Type B pancreatic cell (in vitro differentiated cells): ENCODE results near the gene MCRIP2. TPM values are rescaled to one million over a fixed set of nuclear protein-coding genes. Genes with fewer than 3 reads are reported as not detected.

Source experiments
- DNase-seq: peaks from one replicate; pipeline ENCODE4 v3.0.0; 2021; ENCODE audit warnings: mixed read lengths; ENCODE audit not compliant: unreplicated experiment; ENCODE audit errors: extremely low spot score
- H3K27ac Mint-ChIP-seq: 2 replicates; pipeline ENCODE4 v1.8.0; 2021; ENCODE audit warnings: mild to moderate bottlenecking, mixed read lengths
- H3K27me3 Mint-ChIP-seq: 2 replicates; pipeline ENCODE4 v1.8.0; 2021; ENCODE audit warnings: mixed read lengths
- H3K36me3 Mint-ChIP-seq: 2 replicates; pipeline ENCODE4 v1.8.0; 2021; ENCODE audit warnings: mixed read lengths
- H3K4me1 Mint-ChIP-seq: one replicate; pipeline ENCODE4 v1.8.0; 2021; ENCODE audit warnings: mixed read lengths; ENCODE audit not compliant: unreplicated experiment
- H3K4me3 Mint-ChIP-seq: 2 replicates; pipeline ENCODE4 v1.8.0; 2021; ENCODE audit warnings: mild to moderate bottlenecking, mixed read lengths
- H3K9me3 Mint-ChIP-seq: 2 replicates; pipeline ENCODE4 v1.8.0; 2021; ENCODE audit warnings: mixed read lengths
- CTCF ChIP-seq: fragments of 200-600 bp; sonication (generic); conservative IDR thresholded peaks from 2 replicates; pipeline ENCODE4 v1.5.0; 2021; ENCODE audit warnings: antibody characterized with exemption, mild to moderate bottlenecking
- total RNA-seq: library from RNA; stranded (reverse); gene quantifications from 2 replicates; pipeline ENCODE4 v1.2.1, GENCODE V29; 2021; ENCODE audit warnings: low replicate concordance

MCRIP2 gene
- total RNA-seq, 1 donor from 2014 or later: 36.8 TPM

DNA sequence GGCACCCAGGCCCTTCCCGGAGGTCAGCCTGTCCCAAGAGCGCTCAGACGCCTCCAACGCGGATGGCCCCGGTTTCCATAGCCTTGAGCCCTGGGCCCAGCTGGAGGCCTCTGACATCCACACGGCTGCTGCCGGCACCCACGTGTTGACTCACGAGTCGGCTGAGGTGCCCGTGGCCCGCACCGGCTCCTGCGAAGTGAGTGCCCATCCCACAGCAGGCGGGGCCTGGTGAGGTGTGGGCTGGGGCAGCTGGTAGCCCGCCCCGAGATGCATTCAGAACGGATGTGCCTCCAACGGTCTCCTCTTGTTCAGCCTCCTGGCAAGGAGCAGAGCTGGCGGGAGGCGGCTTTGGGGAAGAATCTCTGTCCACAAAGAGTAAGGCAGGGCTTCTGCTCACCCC lies 10.2 kb downstream of the MCRIP2 start:
- no peaks in the 10 kb centered on the region for H3K4me1 Mint-ChIP-seq

GRCh38 chr16:652454-653305 lies 11.1 kb downstream of the MCRIP2 start:
- no peak for TF ChIP-seq CTCF
- Mint-ChIP-seq H3K27ac (no peak overlapping the region), H3K27me3 (no peaks in the 10 kb centered on the region), H3K9me3 (no peaks in the 10 kb centered on the region), H3K36me3 (no peaks in the 10 kb centered on the region), H3K4me1 (no peaks in the 10 kb centered on the region), H3K4me3 (peak overlapping the region; percentile 68)
- DNase-seq: no peak

More for the DNA sequence above, 10.2 kb downstream of the MCRIP2 start:
- Mint-ChIP-seq H3K27me3 (no peaks in the 10 kb centered on the region), H3K36me3 (no peaks in the 10 kb centered on the region), H3K4me3 (no peak overlapping the region), H3K27ac (no peak overlapping the region), H3K9me3 (no peaks in the 10 kb centered on the region)
- TF ChIP-seq CTCF: no peak
- DNase-seq: no peak

DNA sequence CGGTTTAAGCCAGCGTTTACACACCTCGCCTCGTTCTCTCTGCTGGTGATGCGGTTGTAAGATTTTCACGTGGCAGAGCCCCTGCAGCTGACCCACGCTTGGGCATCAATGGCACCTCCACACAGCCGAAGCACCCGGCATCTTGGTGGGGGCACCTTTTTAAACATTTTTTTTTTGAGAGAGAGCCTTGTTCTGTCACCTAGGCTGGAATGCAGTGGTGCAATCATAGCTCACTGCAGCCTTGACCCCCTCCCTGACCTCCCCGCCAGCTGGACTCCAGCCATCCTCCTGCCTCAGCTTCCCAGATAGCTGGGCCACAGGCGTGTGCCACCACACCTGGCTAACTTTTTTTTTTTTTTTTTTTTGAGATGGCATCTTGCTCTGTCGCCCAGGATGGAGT lies 12.4 kb downstream of the MCRIP2 start:
- TF ChIP-seq CTCF: no peak
- no peaks in the 10 kb centered on the region for H3K27me3 Mint-ChIP-seq
- DNase-seq: no peak
- H3K9me3 Mint-ChIP-seq: no peaks in the 10 kb centered on the region
- no peak overlapping the region for H3K27ac Mint-ChIP-seq
- H3K4me1 Mint-ChIP-seq: no peaks in the 10 kb centered on the region
- H3K36me3 Mint-ChIP-seq: no peaks in the 10 kb centered on the region
- no peak overlapping the region for H3K4me3 Mint-ChIP-seq

- TF ChIP-seq CTCF: no peak
- DNase-seq: no peak
- no peaks in the 10 kb centered on the region for H3K27me3 Mint-ChIP-seq
- no peaks in the 10 kb centered on the region for H3K4me1 Mint-ChIP-seq
- H3K4me3 Mint-ChIP-seq: no peak overlapping the region
- no peaks in the 10 kb centered on the region for H3K36me3 Mint-ChIP-seq
- no peak overlapping the region for H3K27ac Mint-ChIP-seq
- no peaks in the 10 kb centered on the region for H3K9me3 Mint-ChIP-seq
Measured at GRCh38 chr16:657487-657886, 15.9 kb downstream of the MCRIP2 start.

- no peaks in the 10 kb centered on the region for H3K36me3 Mint-ChIP-seq
- H3K9me3 Mint-ChIP-seq: no peaks in the 10 kb centered on the region
- peak; percentile 16 for TF ChIP-seq CTCF
- no peak overlapping the region for H3K27ac Mint-ChIP-seq
- H3K27me3 Mint-ChIP-seq: no peaks in the 10 kb centered on the region
- H3K4me3 Mint-ChIP-seq: no peak overlapping the region
- DNase-seq: no peak
- H3K4me1 Mint-ChIP-seq: no peaks in the 10 kb centered on the region
Measured at GRCh38 chr16:658679-659571, 17.3 kb downstream of the MCRIP2 start.
